HG03103 (cell line): ENCODE results near the gene ELOVL2.
A peak's percentile ranks its signal among the peaks of the same experiment; 100 is the strongest.
"Not testable (repeated sequence)": the region's sequence is repeated elsewhere in the genome, so short reads cannot be mapped to it uniquely, and the experiment has no call there.

Experiments used
- ATAC-seq: cut with Tn5 transposase; IDR thresholded peaks from one replicate; pipeline ENCODE4 v1.9.1; 2021; ENCODE audit warnings: low read depth; ENCODE audit not compliant: unreplicated experiment

The ELOVL2 gene

GRCh38 chr6:11043961-11044711 lies at the start of gene ELOVL2:
ELOVL2 (minus strand) TSS chr6:11044305; CDS start chr6:11044230, 75 bp downstream.
- ATAC-seq: no peak

- peak; percentile 16 for ATAC-seq
Measured at GRCh38 chr6:11093376-11093625, 49.2 kb upstream of the ELOVL2 start.

GRCh38 chr6:11092668-11093375 lies 48.7 kb upstream of the ELOVL2 start:
- ATAC-seq: peak; percentile 34

- ATAC-seq: not testable (repeated sequence)
Measured at GRCh38 chr6:11091141-11091540, 47.0 kb upstream of the ELOVL2 start.

GRCh38 chr6:11089695-11090094 lies 45.6 kb upstream of the ELOVL2 start:
- no peak for ATAC-seq

GRCh38 chr6:11087141-11087812 lies 43.2 kb upstream of the ELOVL2 start:
- not testable (repeated sequence) for ATAC-seq

- no peak for ATAC-seq
Measured at GRCh38 chr6:11085758-11086435, 41.8 kb upstream of the ELOVL2 start.

- no peak for ATAC-seq
Measured at GRCh38 chr6:11083956-11084355, 39.9 kb upstream of the ELOVL2 start.

- ATAC-seq: no peak
Measured at GRCh38 chr6:11083491-11083890, 39.4 kb upstream of the ELOVL2 start.

- no peak for ATAC-seq
Measured at GRCh38 chr6:11080296-11080695, 36.2 kb upstream of the ELOVL2 start.

GRCh38 chr6:11078266-11078665 lies 34.2 kb upstream of the ELOVL2 start:
- no peak for ATAC-seq

- no peak for ATAC-seq
Measured at GRCh38 chr6:11076540-11076939, 32.4 kb upstream of the ELOVL2 start.

- ATAC-seq: no peak
Measured at GRCh38 chr6:11072101-11072500, 28.0 kb upstream of the ELOVL2 start.

- no peak for ATAC-seq
Measured at GRCh38 chr6:11069760-11070159, 25.7 kb upstream of the ELOVL2 start.

- ATAC-seq: no peak
Measured at GRCh38 chr6:11067348-11067747, 23.2 kb upstream of the ELOVL2 start.

GRCh38 chr6:11066505-11067347 lies 22.6 kb upstream of the ELOVL2 start:
- no peak for ATAC-seq

GRCh38 chr6:11065436-11066202 lies 21.5 kb upstream of the ELOVL2 start:
- no peak for ATAC-seq

- no peak for ATAC-seq
Measured at GRCh38 chr6:11064836-11065235, 20.7 kb upstream of the ELOVL2 start.

GRCh38 chr6:11062715-11063114 lies 18.6 kb upstream of the ELOVL2 start:
- no peak for ATAC-seq

GRCh38 chr6:11062083-11062482 lies 18.0 kb upstream of the ELOVL2 start:
- ATAC-seq: no peak
